ENCODE measurements around the gene CHEK1.

CHEK1 gene

DNA sequence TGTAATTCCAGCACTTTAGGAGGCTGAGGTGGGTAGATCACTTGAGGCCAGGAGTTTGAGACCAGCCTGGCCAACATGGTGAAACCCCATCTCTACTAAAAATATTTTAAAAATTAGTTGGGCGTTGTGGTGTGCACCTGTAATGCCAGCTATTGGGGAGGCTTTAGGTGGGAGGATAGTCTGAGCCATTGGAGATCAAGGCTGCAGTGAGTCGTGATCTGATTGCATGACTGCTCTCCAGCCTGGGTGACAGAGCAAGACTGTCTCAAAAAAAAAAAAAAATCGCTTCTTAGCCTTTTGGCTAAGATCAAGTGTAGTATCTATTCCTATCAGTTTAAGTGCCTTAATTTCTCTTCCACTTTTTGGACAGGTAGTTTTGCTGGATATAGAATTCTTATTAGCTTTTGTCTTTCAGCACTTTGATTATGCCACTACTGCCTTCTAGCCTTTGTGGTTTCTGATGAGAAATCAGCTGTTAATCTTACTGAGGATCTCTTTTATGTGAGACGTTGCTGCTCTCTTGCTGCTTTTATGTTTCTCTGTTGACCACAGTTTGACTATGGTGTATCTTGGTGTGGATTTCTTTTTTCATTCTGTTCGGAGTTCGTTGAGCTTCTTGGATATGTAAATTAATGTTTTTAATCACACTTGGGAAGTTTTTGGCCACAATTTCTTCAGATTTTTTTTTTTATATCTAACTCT is 24.7 kb downstream of the CHEK1 start:
- no peak for DNase-seq (ENCODE audit: extremely low read depth, insufficient read length)
- Histone ChIP-seq H3K36me3 (ENCODE audit: control insufficient read depth, insufficient read depth, low read length) (no peaks in the 10 kb centered on the region; the same call in none of the 2 replicates), H3K4me3 (replicated peaks; ENCODE audit: low read depth, low read length) (no peak overlapping the region), H3K27me3 (replicated peaks; ENCODE audit: control insufficient read depth, insufficient read depth, low read length) (no peaks in the 10 kb centered on the region)
- TF ChIP-seq, protein P1, sequence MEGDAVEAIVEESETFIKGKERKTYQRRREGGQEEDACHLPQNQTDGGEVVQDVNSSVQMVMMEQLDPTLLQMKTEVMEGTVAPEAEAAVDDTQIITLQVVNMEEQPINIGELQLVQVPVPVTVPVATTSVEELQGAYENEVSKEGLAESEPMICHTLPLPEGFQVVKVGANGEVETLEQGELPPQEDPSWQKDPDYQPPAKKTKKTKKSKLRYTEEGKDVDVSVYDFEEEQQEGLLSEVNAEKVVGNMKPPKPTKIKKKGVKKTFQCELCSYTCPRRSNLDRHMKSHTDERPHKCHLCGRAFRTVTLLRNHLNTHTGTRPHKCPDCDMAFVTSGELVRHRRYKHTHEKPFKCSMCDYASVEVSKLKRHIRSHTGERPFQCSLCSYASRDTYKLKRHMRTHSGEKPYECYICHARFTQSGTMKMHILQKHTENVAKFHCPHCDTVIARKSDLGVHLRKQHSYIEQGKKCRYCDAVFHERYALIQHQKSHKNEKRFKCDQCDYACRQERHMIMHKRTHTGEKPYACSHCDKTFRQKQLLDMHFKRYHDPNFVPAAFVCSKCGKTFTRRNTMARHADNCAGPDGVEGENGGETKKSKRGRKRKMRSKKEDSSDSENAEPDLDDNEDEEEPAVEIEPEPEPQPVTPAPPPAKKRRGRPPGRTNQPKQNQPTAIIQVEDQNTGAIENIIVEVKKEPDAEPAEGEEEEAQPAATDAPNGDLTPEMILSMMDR (IDR thresholded peaks at IDR 0.05; ENCODE audit: insufficient read depth, low read length, poor library complexity, severe bottlenecking) = no peak

DNA sequence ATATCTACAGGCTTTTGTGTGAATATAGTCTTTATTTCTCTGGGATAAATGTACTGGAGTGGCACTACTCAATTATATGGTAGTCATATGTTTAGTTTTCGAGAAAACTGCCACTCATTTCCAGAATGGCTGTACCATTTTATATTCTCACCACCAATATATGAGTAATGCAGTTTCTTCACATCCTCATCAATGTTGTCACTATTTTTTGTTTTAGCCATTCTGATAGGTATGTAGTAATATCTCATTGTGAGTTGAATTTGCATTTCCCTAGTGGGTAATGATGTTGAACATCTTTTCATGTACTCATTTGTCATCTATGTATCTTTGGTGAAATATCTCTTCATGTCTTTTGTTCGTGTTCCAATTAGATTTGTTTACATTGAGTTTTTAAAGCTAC is 37.7 kb downstream of the CHEK1 start:
- Histone ChIP-seq H3K36me3 (ENCODE audit: control insufficient read depth, insufficient read depth, low read length) (peaks cover 2% of the 10 kb centered on the region), H3K27me3 (replicated peaks; ENCODE audit: control insufficient read depth, insufficient read depth, low read length) (no peaks in the 10 kb centered on the region), H3K4me3 (replicated peaks; ENCODE audit: low read depth, low read length) (no peak overlapping the region)
- TF ChIP-seq, protein P1 (IDR thresholded peaks at IDR 0.05; ENCODE audit: insufficient read depth, low read length, poor library complexity, severe bottlenecking) = no peak
- no peak for DNase-seq (ENCODE audit: extremely low read depth, insufficient read length)

DNA sequence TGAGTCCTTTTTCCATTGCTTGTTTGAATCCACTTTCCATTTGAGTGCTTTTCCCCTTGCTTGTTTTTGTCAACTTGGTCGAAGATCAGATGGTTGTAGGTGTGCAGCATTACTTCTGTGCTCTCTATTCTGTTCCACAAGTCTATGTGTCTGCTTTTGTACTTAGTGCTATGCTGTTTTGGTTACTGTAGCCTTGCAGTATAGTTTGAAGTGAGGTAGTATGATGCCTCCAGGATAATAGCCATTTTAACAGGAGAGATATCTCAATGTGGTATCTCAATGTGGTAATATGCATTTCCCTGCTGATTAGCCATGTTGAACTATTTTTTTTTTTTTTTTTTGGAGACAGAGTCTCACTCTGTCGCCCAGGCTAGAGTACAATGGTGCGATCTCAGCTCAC is 38.9 kb downstream of the CHEK1 start:
- TF ChIP-seq, protein P1 (IDR thresholded peaks at IDR 0.05; ENCODE audit: insufficient read depth, low read length, poor library complexity, severe bottlenecking) = no peak
- Histone ChIP-seq H3K4me3 (replicated peaks; ENCODE audit: low read depth, low read length) (no peak overlapping the region), H3K36me3 (ENCODE audit: control insufficient read depth, insufficient read depth, low read length) (peaks cover 2% of the 10 kb centered on the region; the same call in 1 of the 2 replicates), H3K27me3 (replicated peaks; ENCODE audit: control insufficient read depth, insufficient read depth, low read length) (no peaks in the 10 kb centered on the region)
- no peak for DNase-seq (ENCODE audit: extremely low read depth, insufficient read length)

DNA sequence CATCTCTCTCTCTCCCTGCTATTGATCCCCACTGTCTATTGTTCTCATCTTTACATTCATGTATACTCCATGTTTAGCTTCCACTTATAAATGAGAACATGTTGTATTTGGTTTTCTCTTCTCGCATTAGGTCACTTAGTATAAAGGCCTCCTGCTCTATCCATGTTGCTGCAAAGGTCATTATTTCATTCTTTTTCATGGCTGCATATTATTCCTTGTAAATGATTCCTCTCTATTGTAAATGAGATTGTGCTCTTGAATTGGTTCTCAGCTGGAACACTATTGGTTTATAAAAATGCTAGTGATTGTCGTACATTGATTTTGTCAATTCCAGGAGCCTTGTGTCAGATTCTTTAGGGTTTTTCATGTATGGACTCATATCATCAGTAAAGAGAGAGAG is 42.2 kb downstream of the CHEK1 start:
- TF ChIP-seq, protein P1 (IDR thresholded peaks at IDR 0.05; ENCODE audit: insufficient read depth, low read length, poor library complexity, severe bottlenecking) = no peak
- H3K4me3 ChIP-seq (replicated peaks; ENCODE audit: low read depth, low read length) = no peak overlapping the region
- H3K27me3 ChIP-seq (replicated peaks; ENCODE audit: control insufficient read depth, insufficient read depth, low read length) = no peaks in the 10 kb centered on the region
- DNase-seq (ENCODE audit: extremely low read depth, insufficient read length) = no peak
- peaks cover 2% of the 10 kb centered on the region for H3K36me3 ChIP-seq (ENCODE audit: control insufficient read depth, insufficient read depth, low read length)

DNA sequence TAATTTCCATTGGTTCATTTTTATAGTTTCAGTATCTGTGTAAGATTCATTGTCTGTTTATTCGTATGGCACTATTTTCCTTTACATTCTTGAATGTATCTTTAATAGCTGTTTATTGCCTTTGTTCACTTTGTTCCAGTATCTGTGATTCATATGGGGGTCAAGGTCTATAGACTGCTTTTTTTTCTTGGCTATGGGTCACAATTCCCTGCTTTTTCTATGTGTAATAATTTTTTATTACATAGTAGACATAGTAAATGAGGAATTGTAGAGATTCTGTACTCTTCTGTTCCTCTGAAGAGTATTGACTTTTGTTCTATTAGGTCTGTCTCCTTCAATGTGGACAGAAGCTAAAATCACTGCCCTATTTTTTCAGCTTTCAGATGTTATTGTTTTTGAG is 45.2 kb downstream of the CHEK1 start:
- H3K36me3 ChIP-seq (ENCODE audit: control insufficient read depth, insufficient read depth, low read length) = no peaks in the 10 kb centered on the region; the same call in 1 of the 2 replicates
- no peak overlapping the region for H3K4me3 ChIP-seq (replicated peaks; ENCODE audit: low read depth, low read length)
- no peaks in the 10 kb centered on the region for H3K27me3 ChIP-seq (replicated peaks; ENCODE audit: control insufficient read depth, insufficient read depth, low read length)
- DNase-seq (ENCODE audit: extremely low read depth, insufficient read length) = no peak
- TF ChIP-seq, protein P1 (IDR thresholded peaks at IDR 0.05; ENCODE audit: insufficient read depth, low read length, poor library complexity, severe bottlenecking) = no peak

Measured in GM06990 (cell line).